GM21723 (cell line): ENCODE data around the gene CREG2.
"Not testable (repeated sequence)": the region's sequence is repeated elsewhere in the genome, so short reads cannot be mapped to it uniquely, and the experiment has no call there.

Source experiments
- ATAC-seq: cut with Tn5 transposase; IDR thresholded peaks from one replicate; pipeline ENCODE4 v1.9.1; 2021; ENCODE audit warnings: mild to moderate bottlenecking, moderate library complexity; ENCODE audit not compliant: unreplicated experiment

Gene CREG2

DNA sequence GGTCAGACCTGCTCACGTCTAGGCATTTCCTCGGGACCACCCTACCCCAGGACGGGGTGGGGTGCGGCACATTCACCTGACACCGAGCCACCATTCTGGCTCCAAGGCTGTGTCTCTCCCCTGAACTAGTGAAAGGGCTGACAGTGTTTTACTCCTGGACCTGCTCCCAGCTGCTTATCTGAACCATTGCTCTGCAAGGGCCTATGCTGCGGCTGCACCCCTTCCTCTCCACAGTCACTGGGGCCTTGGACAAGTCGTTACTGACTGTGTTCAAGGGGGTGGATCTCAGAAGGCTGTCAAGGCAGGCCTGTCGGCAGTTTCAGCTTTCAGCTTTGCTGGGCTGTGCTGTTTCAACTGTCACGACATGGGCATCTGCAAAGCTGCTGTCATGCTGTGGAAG, 11.7 kb downstream of the CREG2 start:
- ATAC-seq = no peak

DNA sequence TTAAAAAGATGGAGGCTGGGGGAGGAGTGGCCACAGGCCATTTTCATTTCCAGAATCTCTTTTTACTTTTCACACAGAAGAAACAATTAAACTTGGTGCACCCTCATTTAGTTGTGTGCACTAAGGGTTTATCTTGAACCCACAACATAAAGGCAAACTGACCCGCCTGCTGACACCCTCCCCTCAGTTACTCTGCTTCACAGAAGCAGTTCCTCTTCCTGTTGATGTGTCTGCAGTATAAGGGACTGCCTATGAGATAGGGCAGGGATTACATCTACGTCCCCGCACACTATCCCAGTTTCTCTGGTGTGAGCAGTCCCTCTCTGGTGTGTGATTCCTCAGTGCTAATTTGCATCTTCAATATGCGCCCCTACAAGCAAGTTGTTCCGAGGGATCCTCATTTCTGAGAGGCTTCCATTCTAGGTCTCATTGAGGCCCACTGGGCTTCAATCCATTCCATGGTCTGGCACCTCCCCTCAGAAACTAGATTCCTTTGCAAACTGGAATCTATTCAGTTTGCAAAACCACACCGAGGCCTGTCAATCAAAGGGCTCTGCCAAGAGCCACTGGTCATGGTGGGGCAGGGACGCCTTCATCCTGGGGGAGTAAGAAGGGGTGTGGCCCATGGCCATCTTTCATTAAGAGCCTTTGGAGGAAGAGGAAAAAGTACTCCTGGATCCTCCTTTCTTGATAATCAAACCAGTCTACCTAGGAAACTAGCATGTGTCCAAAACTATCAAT, 12.3 kb downstream of the CREG2 start:
- ATAC-seq = no peak

DNA sequence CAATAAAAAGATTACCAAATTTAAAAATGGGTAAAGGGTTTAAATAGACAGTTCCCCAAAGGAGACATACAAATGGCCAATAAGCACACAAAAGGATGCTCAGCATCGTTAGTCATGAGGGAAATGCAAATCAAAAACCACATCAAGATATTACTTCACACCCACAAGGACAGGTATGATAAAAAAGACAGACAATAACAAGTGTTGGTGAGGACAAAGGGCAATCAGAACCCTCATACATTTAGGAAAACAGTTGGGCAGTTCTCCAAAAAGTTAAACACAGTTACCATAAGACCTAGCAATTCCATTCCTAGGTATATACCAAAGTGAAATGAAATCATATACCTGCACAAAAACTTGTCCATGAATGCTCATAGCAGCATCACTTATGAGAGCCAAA, 14.5 kb downstream of the CREG2 start:
- no peak for ATAC-seq

GRCh38 chr2:101371636-101372035, 15.7 kb downstream of the CREG2 start:
- no peak for ATAC-seq

DNA sequence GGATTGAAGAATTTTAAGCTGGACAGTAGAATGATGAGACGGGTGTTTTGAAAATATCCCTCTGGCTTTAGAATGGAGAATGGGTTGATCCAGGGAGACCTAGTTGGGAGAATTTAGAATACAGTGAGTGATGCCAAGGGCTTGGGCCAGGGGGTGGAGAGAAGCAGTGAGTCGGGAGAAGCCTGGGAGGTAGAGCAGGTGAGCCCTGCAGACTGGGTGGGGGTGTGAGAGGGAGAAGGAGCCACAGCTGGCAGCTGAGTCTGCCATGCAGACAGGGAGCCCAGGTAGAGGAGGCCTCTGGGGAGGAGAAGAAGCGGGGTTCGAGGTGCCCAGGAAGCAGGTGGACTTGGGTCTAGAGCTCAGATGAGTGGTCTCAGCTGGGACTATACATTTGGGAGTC, 18.2 kb downstream of the CREG2 start:
- no peak for ATAC-seq

- no peak for ATAC-seq
These were observed 18.9 kb downstream of the CREG2 start for GRCh38 chr2:101368376-101368775.

DNA sequence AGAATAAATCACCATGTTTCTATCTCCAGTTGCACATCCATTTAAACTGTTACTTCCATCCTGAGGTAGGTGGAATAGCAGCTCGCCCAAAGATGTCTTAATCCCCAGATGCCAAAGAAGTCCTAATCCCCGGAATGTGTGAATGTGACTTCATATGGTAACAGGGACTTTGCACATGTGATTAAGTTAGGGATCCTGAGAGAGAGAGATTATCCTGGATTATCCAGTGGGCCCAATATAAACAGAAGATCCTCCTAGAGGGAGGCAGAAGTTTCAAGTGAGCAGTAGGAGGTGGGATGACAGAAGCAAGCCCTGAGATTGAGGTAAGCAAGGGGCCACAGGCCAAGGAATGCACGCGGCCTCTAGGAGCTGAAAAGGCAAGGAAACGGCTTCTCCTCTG, 19.8 kb downstream of the CREG2 start:
- no peak for ATAC-seq

GRCh38 chr2:101364878-101365277, 22.4 kb downstream of the CREG2 start:
- ATAC-seq = no peak

GRCh38 chr2:101362777-101363176, 24.5 kb downstream of the CREG2 start:
- no peak for ATAC-seq

GRCh38 chr2:101362316-101362715, 25.0 kb downstream of the CREG2 start:
- ATAC-seq = no peak

DNA sequence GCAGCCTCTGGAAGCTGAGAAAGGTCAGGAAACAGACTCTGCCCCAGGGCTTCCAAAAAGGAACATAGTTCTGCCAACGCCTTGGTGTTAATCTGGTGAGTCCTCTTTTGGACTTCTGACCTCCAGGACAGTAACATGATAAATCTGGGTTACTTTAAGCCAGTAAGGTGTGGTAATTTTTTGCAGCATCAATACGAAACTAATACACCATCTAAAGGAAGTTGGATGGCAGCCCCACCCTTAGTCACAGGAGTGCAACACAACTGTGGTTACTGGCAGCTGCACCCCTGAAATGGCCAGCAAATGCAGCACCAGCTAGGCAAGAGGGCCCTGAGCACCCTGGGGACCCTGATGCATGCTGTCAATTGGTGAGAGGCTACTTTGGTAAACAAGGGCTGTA, 25.8 kb downstream of the CREG2 start:
- no peak for ATAC-seq

GRCh38 chr2:101361121-101361520, 26.2 kb downstream of the CREG2 start:
- no peak for ATAC-seq

DNA sequence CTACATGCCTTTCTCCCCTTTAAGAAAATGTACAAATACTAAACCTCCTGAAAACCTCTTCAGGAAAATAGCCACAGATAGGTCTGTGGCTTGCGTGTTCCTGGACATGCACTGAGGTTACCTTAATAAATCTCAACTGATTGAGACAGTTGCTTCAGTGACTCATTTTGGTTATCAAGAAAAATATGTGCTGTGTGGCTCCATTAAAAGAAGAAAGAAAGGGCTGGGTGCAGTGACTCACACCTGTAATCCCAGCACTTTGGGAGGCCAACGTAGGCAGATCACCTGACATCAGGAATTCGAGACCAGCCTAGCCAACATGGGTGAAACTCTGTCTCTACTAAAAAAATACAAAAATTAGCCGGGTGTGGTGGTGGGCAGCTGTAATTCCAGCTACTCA, 27.1 kb downstream of the CREG2 start:
- no peak for ATAC-seq

GRCh38 chr2:101359410-101359954, 27.8 kb downstream of the CREG2 start:
- ATAC-seq = no peak

GRCh38 chr2:101357376-101357775, 29.9 kb downstream of the CREG2 start:
- ATAC-seq = no peak

DNA sequence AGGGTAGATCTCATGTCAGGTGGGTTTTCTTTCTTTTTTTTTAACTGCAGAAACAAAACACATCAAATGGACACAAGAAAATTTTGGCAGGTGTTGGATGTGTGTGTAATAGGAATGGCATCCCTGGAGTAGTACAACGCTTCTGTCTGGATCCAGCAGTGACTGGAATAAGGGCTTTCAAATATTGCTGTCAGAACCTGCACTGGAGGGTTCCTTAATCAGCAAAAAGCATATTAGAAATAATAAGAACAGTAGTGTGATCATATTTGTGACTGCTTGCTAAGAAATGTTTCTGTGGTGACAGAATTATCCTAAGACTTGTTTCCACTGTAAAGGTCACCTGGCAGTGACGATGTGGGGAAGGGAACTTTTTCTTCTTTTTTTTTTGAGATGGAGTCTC, 30.8 kb downstream of the CREG2 start:
- ATAC-seq = no peak

- no peak for ATAC-seq
These were observed 31.2 kb downstream of the CREG2 start for GRCh38 chr2:101356055-101356454.

DNA sequence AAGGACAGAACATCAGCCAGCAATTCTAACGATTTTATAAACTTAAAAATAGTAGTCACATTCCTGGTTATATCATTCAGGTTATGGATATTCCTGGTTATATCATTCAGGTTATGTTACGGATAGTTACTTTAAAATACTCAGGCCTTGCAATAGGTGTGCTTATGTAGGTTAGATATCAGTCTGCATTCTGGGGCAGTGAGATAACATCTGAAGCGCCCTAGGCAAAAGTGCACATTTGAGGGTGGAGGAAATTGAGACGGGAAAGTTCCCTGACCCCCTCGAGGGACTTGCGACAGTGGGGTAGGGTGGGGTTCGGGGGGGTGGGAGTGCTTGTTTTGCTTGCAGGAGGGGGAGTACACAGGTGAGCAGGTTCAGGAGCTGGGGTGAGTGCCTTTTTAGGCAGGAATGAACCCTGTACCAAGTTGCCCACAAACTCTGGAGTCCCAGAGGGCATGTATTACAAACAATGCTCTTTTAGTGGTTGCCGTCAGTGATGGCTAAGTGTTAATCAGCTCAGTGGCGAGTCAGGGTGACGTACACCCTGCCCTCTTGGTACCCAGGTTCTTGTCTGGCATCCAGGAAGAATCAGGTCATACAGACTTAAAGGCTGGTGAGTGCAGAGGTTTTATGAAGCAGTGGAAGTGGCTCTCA, 31.8 kb downstream of the CREG2 start:
- ATAC-seq = no peak

- ATAC-seq = no peak
These were observed 32.6 kb downstream of the CREG2 start for GRCh38 chr2:101354420-101355311.

GRCh38 chr2:101352631-101353030, 34.7 kb downstream of the CREG2 start:
- not testable (repeated sequence) for ATAC-seq

DNA sequence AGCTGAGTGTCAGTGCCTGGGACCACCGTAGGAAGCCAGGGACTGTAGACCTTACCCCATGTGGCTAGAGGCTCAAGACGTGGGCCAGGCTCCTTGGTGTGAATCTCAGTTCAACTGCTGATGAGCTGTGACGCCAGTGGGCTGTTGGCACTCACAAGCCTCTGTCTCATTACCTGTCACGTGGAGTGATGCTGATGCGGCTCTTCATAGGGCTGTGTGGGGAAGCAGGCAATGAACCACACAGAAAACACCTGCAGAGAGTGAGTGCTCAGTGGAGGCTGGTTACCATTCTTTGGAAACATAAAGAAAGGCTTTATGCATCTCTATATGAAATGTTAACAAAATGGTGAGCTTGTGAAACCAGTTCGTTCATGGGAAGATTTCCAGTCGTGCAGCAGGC, 36.1 kb downstream of the CREG2 start:
- no peak for ATAC-seq
